NCI-H345 treated with DMSO at 0.1 percent for 48 hours (cell line): ENCODE results near the gene ANKRD29.

ENCODE experiments used
- DNase-seq: peaks from one replicate; lab custom pipeline; 2025; ENCODE audit not compliant: unreplicated experiment; lab: John Stamatoyannopoulos, UW

ANKRD29 gene

DNA sequence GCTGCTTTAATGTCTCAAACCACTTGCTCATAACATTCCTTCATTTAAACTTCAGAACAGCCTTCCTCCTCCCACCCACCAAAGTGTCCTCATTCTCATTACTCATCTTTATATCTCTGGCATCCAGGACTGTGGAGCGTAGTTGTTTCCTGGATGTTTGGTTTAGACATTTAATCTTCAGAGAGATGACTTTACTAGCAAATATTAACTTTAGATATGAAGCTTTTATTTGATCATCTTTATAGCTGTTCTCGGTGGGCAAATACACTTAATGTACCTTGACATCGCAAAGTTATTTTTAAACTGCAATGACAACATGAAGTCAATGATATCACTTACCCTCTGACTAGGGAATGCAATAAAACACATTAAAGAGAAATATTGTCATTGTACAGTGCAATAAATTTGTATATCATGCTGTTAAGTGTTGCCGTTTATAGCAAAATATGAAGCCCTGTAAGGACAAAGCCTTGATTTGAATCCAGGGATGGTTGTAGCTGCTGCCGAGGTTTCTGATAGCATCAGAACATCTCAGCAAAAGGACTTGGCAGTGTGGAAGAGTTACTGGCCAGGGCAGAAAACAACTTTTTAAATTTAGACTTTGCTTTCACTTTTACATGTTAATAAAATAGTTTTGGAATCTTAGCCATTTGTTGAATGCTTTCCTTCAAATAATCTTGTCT is 21.9 kb upstream of the ANKRD29 start:
- no peak for DNase-seq

DNA sequence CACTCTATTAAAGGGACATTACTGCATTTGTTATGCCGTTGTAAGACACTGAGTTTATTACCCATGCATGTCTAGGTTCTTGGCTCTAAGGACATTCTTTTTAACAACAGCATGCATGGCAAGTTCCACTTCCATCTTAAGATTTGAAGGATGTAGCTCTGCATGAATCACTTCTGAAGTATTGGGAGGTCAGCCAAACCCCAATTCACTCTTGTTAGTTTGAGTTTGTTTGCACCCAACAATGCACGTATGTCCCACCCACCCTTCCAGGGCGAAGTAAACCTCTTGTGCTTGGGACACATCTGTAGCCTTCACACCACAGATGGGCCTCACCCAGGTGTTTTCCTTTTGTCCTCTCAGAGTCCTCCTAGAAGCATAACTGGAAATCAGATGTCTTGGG is 21.0 kb upstream of the ANKRD29 start:
- DNase-seq = no peak

- DNase-seq = no peak
These were observed 20.4 kb upstream of the ANKRD29 start for GRCh38 chr18:23683155-23683554.

- DNase-seq = no peak
These were observed 19.8 kb upstream of the ANKRD29 start for GRCh38 chr18:23682472-23682871.

DNA sequence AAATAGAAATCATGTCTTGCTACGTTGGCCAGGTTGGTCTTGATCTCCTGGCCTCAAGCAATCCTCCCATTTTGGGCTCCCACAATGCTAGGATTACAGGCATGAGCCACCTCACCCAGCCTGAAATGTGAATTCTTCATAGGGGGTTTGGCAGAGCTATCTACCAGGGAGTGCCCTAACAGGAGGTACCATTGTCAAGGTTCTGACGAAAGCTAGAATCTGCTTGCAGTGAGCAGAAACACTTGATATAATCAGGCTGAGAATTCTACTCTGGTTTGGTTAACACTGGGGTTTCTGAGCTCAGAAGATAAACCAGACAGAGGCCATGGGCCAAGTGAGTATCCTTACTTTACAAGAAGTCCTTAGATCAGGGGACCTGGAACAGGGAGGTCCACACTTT is 19.3 kb upstream of the ANKRD29 start:
- DNase-seq = no peak

DNA sequence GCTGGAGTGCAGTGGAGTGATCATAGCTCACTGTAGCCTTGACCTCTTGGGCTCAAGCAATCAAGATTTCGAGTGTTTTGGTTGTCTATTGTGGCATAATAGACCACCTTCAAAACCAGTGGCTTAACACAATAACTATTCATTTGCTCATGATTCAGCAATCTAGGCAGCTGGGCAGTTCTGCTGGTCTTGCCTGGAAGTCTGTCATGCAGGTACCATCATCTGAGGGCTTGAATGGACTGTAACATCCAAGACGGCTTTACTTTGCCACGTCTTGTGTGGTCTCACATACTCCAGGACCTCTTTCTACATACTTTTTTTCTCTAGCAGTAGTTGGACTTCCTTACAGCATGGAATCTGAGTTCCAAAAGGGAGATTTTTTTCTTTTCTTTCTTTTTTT is 13.2 kb upstream of the ANKRD29 start:
- DNase-seq = no peak

GRCh38 chr18:23675236-23675635 is 12.5 kb upstream of the ANKRD29 start:
- no peak for DNase-seq

DNA sequence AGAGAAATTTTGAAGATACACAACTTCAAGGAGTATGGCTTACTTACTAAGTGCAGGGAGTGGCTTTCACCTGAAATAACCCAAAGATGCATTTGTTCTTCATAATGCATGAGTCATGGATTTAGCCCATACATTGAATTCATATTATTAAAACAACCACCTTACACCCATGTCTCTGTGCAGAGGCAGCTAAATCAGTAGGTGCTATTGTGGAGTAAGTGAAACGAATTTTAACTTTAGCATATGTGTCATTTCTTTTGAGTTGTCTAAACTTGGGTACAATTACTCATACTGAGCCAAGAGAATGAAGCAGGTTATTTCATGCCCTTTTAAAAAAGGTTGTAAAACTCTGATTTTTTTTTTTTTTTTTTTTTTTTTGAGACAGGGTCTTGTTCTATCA is 11.0 kb upstream of the ANKRD29 start:
- DNase-seq = no peak

- DNase-seq = no peak
These were observed 8.9 kb upstream of the ANKRD29 start for GRCh38 chr18:23671564-23671963.

DNA sequence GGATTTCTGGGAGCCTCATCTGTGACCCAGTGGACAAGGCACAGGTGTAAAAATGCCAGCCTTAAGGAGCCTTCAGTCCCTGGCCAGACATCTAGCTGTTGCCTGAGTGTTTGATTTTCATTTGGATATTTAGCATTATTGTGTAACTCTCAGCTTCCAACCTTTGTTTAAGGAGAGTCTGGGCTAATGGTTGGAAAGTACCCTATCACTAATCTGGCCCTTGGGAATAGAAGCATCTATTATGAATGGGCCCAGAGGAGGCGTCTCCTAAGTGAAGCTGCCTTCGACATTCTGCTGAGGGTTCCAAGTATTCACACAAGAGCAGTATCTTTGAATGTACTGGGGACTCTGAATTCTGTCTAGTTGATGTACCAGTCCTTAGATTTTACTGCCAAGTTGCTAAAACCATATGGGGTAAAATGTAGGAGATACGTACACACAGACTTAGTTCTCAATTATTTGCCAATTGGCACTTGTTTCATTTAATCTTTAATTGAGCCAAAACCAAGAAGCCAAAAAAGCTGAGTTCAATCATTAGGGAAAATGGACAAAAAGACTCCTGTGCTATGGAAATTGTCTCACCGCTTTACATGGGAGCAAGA is 7.2 kb upstream of the ANKRD29 start:
- DNase-seq = no peak

GRCh38 chr18:23669202-23669766 is 6.6 kb upstream of the ANKRD29 start:
- no peak for DNase-seq

DNA sequence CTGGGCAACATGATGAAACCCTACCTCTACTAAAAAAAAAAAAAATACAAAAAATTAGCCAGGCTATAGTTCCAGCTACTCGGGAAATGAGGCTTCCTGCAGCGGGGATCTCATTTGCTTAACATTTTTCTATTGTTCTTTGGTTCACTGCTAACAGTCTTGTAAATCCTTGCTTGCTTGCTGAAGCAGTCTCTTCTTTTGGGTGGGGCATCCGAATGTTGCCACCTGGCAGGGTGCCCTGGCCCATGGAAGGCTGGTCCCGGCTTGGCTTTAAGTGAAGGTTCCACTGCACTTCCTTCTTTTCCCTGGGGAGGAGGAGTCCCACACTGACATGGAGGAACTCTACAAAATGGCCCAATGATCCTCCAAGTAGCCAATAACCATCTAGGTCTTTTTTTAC is 6.0 kb upstream of the ANKRD29 start:
- no peak for DNase-seq

- DNase-seq = no peak
These were observed 4.4 kb upstream of the ANKRD29 start for GRCh38 chr18:23667114-23667513.

DNA sequence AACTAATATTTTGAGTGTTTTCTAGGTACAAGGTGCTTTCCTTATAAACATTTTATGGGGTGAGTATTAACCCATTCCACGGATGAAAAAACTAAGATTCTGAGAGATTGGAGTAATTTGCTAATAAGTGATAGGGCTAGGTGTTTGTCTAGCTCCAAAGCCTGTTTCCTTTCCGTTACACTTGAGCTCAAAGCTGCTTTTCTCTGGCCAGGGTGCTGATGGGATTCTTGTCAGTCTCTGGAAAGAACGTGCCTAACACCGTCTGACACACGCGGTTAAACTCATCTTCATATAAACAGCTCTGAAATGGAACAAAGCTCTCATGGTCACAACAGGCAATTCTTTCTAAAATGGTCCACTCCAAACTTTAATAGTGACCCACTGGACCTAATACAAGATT is 2.0 kb upstream of the ANKRD29 start:
- DNase-seq = no peak

DNA sequence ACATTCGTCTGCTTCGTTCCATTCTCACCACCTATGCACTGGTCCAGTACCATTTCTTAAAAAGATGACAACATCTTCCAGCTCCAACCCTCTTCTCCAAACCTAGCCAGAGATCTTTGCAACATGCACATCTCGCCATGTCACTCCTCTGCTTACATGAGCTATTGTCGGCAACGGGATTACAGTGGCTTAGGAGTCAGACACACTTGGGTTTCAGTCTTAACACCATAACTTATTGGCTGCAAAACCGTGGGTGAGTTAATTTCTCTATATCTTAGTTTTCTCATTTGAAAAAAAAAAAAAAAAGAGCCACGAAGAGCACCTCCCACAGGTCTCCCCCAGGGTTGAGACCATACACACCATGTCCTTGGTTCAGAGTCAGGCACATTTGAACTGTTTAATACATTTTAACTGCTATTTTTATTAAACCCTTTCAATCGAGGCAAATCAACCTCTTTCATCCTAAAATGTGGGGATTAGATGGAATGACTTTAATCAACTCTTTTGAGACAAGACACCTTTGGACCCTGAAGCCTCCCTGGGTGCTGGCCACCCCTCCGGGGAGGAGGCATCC is 889 bp downstream of the ANKRD29 start:
- no peak for DNase-seq

DNA sequence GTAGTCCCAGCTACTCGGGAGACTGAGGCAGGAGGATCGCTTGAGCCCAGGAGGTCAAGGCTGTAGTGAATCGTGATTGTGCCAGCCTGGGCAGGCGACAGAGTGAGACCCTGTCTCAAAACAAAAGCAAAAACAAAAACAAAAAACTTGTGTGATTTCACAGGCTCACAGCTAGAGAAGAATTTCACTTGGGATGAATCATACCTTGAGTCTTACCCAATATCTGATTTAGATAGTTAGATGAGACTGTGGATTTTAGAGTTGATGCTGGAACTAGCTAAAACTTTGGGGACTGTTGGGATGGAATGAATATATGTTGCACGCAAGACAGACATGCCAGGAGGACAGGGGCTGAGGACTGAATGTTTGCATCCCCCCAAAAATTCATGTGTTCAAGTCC is 4.4 kb downstream of the ANKRD29 start:
- DNase-seq = no peak

GRCh38 chr18:23652232-23652631 is 10.5 kb downstream of the ANKRD29 start:
- DNase-seq = no peak

DNA sequence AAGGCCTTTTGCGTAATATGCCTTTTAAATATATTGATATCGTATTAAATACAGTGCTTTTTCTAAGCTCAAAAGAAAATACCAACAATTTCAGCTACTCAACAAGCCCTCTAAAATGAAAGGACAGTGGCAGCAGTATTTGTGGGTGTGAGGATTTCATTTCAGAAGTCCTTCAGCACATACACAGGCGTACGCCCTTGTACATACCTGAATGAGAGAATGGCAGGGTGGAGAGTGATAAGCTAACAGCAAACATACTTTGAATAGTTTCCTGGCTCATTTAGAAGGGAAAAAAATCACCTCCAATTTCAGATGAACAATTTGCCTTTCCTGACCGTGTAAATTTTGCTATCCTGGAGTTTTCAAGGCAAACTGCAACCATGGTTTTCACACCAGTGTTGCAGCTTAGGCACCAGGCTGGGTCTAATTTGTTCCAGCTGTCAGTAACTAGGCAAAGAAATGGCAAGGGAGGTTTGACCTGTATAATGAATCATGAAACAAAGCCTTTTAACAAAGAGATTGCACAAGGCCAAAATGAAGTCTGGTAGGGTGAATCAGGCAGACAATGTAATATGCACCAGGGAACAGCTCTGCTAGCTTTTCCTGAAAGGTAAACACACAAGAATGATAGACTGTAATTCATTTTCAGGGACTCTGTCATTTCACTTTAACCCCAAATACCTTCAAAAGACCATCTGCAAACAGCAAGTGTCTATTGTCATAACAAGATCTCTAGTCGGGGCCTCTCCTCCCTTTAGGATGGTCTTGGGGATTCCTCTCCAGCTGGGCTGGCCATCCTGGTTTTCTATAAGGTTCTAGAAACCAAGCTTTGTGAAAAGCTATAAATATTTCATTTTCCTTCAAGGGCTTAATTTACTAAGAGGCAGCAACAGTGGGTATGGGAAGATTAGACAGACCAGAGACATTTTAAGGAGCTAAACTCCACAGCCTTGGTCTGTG is 11.5 kb downstream of the ANKRD29 start:
- DNase-seq = no peak

DNA sequence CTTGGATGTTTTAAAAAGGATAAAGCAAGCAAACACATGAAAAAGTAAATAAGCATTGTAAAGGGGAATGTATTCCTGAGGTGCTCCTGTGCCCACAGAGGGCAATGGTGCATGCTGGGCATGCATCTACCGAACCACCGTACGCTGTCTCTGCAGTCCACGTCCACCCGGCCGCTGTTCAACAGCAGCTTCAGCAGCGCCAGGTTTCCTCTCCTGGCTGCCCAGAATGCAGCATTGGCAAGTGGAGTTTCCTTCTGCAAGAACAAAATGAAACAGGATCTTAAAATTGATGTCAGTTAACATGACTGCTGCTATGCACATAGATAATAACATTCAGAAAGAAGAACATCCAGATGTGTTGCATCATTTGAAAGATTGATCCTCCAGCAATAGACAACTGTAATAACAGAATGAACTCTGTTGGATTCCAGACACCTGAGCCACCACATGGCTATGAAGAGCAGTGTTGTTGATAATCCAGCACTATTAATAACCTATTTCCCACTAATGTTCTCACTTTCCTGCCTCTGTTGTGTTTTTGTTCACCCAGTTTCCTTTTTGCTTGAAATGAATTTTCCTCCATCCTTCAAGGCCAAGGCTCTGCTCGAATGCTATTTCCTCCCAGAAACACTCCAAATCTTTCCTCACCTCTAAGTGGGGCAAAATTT is 13.6 kb downstream of the ANKRD29 start:
- DNase-seq = no peak

DNA sequence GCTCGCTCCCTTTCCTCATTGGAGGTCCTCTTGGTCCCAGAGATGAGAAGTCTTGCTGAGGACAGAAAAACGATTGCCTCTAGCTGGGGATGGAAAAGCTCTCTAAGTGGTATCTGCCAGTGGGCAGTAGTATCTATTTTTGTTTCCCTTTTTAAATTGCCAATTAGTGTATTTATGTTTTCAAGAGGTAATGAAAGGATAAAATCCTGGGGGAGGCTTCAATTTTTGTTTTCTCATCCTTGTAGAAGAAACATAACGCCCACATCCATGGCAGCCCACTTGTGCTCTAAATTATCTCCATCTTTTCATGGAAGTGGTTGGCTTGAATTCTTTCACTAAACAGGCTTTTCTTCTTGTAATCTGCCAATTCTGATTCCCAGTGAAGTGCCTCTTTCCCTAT is 14.3 kb downstream of the ANKRD29 start:
- DNase-seq = no peak

GRCh38 chr18:23646282-23646681 is 16.4 kb downstream of the ANKRD29 start:
- no peak for DNase-seq
